CD14-positive monocyte (primary cell): ENCODE measurements around the gene TSEN54. TPM values are rescaled to one million over a fixed set of nuclear protein-coding genes. Genes with fewer than 3 reads are reported as not detected.

Experiments
- DNase-seq, 3 donors: peaks; one replicate each; pipeline ENCODE4 v3.0.0-alpha.2; 2011 to 2022
- H2AFZ ChIP-seq: 2 replicates; pipeline ENCODE4 v1.6.0; 2012; ENCODE audit warnings: mild to moderate bottlenecking, low read depth, low read length, inconsistent platforms; ENCODE audit not compliant: insufficient read depth, poor library complexity, severe bottlenecking
- H3K27ac ChIP-seq, 2 donors: 1 replicate in 1 of 2; 2 replicates in 1 of 2; pipeline ENCODE4 v1.5.1; 2012 to 2013; ENCODE audit warnings: low read length in 2 of 2, control low read depth in 1 of 2, inconsistent platforms in 1 of 2, low read depth in 1 of 2, mild to moderate bottlenecking in 1 of 2
- H3K27me3 ChIP-seq, 2 donors: one replicate each; pipeline versions ENCODE4 v1.6.0 to v1.6.1; 2011 to 2013; ENCODE audit warnings: low read length in 2 of 2; ENCODE audit not compliant: control insufficient read depth in 2 of 2, insufficient read depth in 2 of 2
- H3K36me3 ChIP-seq, 2 donors: replicated peaks in 1 of 2; 1 replicate in 1 of 2; 2 replicates in 1 of 2; pipeline versions ENCODE4 v1.5.1 to v1.6.1; 2012 to 2013; ENCODE audit warnings: low read length in 2 of 2, control low read depth in 1 of 2, inconsistent platforms in 1 of 2, mild to moderate bottlenecking in 1 of 2; ENCODE audit not compliant: insufficient read depth in 2 of 2, control insufficient read depth in 1 of 2
- H3K4me1 ChIP-seq, 2 donors: 1 replicate in 1 of 2; 2 replicates in 1 of 2; pipeline versions ENCODE4 v1.5.1 to v1.6.1; 2012 to 2013; ENCODE audit warnings: low read length in 2 of 2, control low read depth in 1 of 2, inconsistent platforms in 1 of 2, mild to moderate bottlenecking in 1 of 2, moderate library complexity in 1 of 2; ENCODE audit not compliant: insufficient read depth in 2 of 2, control insufficient read depth in 1 of 2
- H3K4me2 ChIP-seq: replicated peaks from 2 replicates; pipeline ENCODE3; 2012; ENCODE audit warnings: low read length, moderate library complexity, mild to moderate bottlenecking; ENCODE audit not compliant: poor library complexity, severe bottlenecking; ENCODE audit errors: extremely low read depth
- H3K4me3 ChIP-seq, 3 experiments: fragments of 200-600 bp in 1 of 3; sonication (generic) in 1 of 3; replicated peaks in 1 of 3; 1 replicate in 2 of 3; 2 replicates in 1 of 3; pipeline ENCODE4 v1.5.1; 2011 to 2013; ENCODE audit warnings: low read length in 3 of 3, mild to moderate bottlenecking in 3 of 3, control low read depth in 2 of 3, low read depth in 2 of 3, inconsistent platforms in 1 of 3, moderate library complexity in 1 of 3
- H3K79me2 ChIP-seq: 2 replicates; pipeline ENCODE4 v1.6.0; 2012; ENCODE audit warnings: mild to moderate bottlenecking, control low read depth, inconsistent platforms, low read length, moderate library complexity; ENCODE audit not compliant: insufficient read depth
- H3K9ac ChIP-seq: 2 replicates; pipeline ENCODE4 v1.6.0; 2017; ENCODE audit warnings: low read length, mild to moderate bottlenecking; ENCODE audit not compliant: insufficient read depth, poor library complexity, severe bottlenecking
- H3K9me3 ChIP-seq, 2 donors: replicated peaks in 1 of 2; 1 replicate in 1 of 2; 2 replicates in 1 of 2; pipeline versions ENCODE4 v1.5.1 to v1.6.1; 2012 to 2013; ENCODE audit warnings: low read length in 2 of 2, control low read depth in 1 of 2; ENCODE audit not compliant: control insufficient read depth in 1 of 2, insufficient read depth in 1 of 2
- H4K20me1 ChIP-seq: 2 replicates; pipeline ENCODE4 v1.6.0; 2012; ENCODE audit warnings: mild to moderate bottlenecking, low read length, control low read depth, moderate library complexity; ENCODE audit not compliant: insufficient read depth
- H3K27ac Mint-ChIP-seq, 7 donors: one replicate each; pipeline ENCODE4 v1.8.0; 2020; ENCODE audit warnings: mild to moderate bottlenecking in 7 of 7, mixed read lengths in 7 of 7, moderate library complexity in 6 of 7, inconsistent platforms in 2 of 7
- H3K27me3 Mint-ChIP-seq, 3 donors: one replicate each; pipeline ENCODE4 v1.8.0; 2021 to 2022; ENCODE audit warnings: low read depth in 3 of 3, mild to moderate bottlenecking in 3 of 3, mixed read lengths in 3 of 3, moderate library complexity in 3 of 3, inconsistent platforms in 1 of 3
- H3K36me3 Mint-ChIP-seq, 2 donors: one replicate each; pipeline ENCODE4 v1.8.0; 2020; ENCODE audit warnings: mixed read lengths in 2 of 2, inconsistent platforms in 1 of 2, mild to moderate bottlenecking in 1 of 2
- H3K4me1 Mint-ChIP-seq: one replicate; pipeline ENCODE4 v1.8.0; 2020; ENCODE audit warnings: mild to moderate bottlenecking, mixed read lengths
- H3K4me3 Mint-ChIP-seq, 2 donors: one replicate each; pipeline ENCODE4 v1.8.0; 2020; ENCODE audit warnings: mild to moderate bottlenecking in 2 of 2, mixed read lengths in 2 of 2, moderate library complexity in 1 of 2
- H3K9me3 Mint-ChIP-seq, 7 donors: one replicate each; pipeline ENCODE4 v1.8.0; 2020 to 2022; ENCODE audit warnings: mixed read lengths in 7 of 7, mild to moderate bottlenecking in 6 of 7, moderate library complexity in 6 of 7, inconsistent platforms in 2 of 7
- WGBS: methylation state at CpG from one replicate; pipeline ENCODE4 v1.1.5; 2013; ENCODE audit warnings: missing lambda C conversion rate; ENCODE audit not compliant: insufficient coverage; 5-methylcytosine and 5-hydroxymethylcytosine counted together
- intact Hi-C, 2 donors: fragments of 100-400 bp; cut with micrococcal nuclease; formaldehyde crosslinking; loops; one replicate each; pipeline versions ENCODE4 v1.15.0 to v1.15.1; 2023
- polyA plus RNA-seq, 3 donors: library from polyadenylated mRNA; depleted of rRNA in 1 of 3; unstranded in 2 of 3; stranded (reverse) in 1 of 3; fragments of 300-500 nt in 2 of 3; fragments of >200 nt in 1 of 3; fragmentation: Illumina TruSeq in 2 of 3; gene quantifications; 1 replicate in 2 of 3; 2 replicates in 1 of 3; pipeline ENCODE4 v1.2.3, GENCODE V29; 2012 to 2021
- TF ChIP-seq, protein P1 (sequence below): fragments of 200-600 bp; IDR thresholded peaks from one replicate; pipeline ENCODE4 v1.8.0; 2022; ENCODE audit warnings: antibody characterized with exemption, mild to moderate bottlenecking

The TSEN54 gene
- polyA plus RNA-seq, 3 donors, result 10.3 to 13.6 (median 11.8) TPM

DNA sequence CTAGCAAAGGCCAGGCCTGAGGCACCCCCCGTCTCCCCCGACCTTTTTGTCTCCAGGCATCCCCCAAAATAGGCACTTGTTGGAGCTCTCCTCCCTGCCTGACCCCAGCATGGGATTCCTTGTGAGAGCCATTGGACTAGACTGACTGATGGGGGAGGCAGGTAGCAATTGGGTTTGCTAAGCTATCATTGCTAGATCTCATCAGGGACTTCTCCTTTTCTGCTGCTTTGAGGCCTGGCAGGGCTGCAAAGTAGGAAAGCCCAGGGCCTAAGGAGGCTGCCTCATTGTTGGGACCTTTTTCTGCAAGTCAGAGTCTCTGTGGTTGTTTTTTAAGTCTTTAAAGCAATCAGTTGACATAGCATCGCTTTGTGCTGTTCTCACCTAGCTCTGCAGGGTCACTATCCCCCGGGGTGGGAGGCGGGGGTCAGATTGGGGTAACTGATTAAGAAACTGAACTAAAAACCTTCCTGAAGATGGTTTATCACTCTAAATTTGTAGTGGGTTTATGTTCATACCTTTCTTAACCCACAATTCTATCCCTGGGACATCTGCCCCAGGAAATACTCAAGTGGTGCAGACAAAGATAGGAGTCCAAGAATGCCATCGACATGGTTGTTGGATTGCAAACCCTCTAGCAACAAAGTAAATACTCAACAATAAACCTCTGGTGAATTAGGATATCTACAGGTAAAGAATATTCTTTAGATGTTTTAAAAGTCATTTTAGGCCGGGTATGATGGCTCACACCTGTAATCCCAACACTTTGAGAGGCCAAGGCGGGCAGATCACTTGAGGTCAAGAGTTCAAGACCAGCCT, 37.2 kb downstream of the TSEN54 start:
- intact Hi-C loops, result no loop called here
- Histone ChIP-seq H4K20me1 (no peaks in the 10 kb centered on the region), H3K36me3 (no peaks in the 10 kb centered on the region), H3K27me3 (no peaks in the 10 kb centered on the region), H3K4me1 (no peaks in the 10 kb centered on the region), H3K9ac (no peak overlapping the region), H3K4me2 (no peak overlapping the region), H3K27ac (no peak overlapping the region), H2AFZ (no peak overlapping the region), H3K79me2 (no peaks in the 10 kb centered on the region), H3K4me3 (no peak overlapping the region), H3K9me3 (no peaks in the 10 kb centered on the region)
- Mint-ChIP-seq H3K27ac (peak overlapping the region in 2 of 7 donors; percentile 9 to 60), H3K4me1 (no peaks in the 10 kb centered on the region), H3K36me3 (no peaks in the 10 kb centered on the region), H3K27me3 (peaks cover 0 to 2% (median 0%) of the 10 kb centered on the region in 3 donors), H3K4me3 (no peak overlapping the region), H3K9me3 (peaks cover 0 to 4% (median 0%) of the 10 kb centered on the region in 7 donors)
- DNase-seq, result no peak
- TF ChIP-seq, protein P1, sequence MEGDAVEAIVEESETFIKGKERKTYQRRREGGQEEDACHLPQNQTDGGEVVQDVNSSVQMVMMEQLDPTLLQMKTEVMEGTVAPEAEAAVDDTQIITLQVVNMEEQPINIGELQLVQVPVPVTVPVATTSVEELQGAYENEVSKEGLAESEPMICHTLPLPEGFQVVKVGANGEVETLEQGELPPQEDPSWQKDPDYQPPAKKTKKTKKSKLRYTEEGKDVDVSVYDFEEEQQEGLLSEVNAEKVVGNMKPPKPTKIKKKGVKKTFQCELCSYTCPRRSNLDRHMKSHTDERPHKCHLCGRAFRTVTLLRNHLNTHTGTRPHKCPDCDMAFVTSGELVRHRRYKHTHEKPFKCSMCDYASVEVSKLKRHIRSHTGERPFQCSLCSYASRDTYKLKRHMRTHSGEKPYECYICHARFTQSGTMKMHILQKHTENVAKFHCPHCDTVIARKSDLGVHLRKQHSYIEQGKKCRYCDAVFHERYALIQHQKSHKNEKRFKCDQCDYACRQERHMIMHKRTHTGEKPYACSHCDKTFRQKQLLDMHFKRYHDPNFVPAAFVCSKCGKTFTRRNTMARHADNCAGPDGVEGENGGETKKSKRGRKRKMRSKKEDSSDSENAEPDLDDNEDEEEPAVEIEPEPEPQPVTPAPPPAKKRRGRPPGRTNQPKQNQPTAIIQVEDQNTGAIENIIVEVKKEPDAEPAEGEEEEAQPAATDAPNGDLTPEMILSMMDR, result no peak
- no CpG with 5 or more reads among the region's 8 CpGs for WGBS

DNA sequence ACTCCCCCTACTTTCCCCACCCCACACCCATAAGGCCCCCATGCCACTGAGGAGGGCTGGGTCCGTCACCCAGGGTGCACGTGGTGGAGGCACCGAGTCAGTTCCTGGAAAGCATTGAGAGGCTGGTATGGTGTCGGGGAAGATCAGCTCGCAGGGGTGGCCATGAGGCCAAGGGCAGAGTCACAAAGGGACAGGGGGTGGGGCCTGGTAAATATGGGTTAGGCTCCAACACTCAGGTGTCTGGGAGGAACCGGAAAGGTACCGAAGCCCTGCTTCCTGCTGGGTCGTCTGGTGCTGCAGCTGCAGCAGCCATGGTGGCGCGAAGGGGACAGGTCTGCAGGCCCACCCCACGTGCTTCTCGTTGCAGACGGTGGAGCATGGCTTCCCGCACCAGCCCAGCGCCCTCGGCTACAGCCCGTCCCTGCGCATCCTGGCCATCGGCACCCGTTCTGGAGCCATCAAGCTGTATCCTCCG, 39.4 kb downstream of the TSEN54 start:
- peaks cover 0 to 6% (median 0%) of the 10 kb centered on the region in 7 donors for H3K9me3 Mint-ChIP-seq
- no peak overlapping the region for H3K4me3 ChIP-seq
- H3K79me2 ChIP-seq, result no peaks in the 10 kb centered on the region
- H3K27me3 ChIP-seq, result no peaks in the 10 kb centered on the region
- H3K36me3 ChIP-seq, result no peaks in the 10 kb centered on the region
- no peak overlapping the region for H2AFZ ChIP-seq
- H3K4me1 Mint-ChIP-seq, result no peaks in the 10 kb centered on the region
- TF ChIP-seq, protein P1, result no peak
- no peaks in the 10 kb centered on the region for H4K20me1 ChIP-seq
- H3K9ac ChIP-seq, result no peak overlapping the region
- intact Hi-C loops, result no loop called here
- H3K27ac Mint-ChIP-seq, result no peak overlapping the region
- no peak overlapping the region for H3K4me3 Mint-ChIP-seq
- H3K36me3 Mint-ChIP-seq, result no peaks in the 10 kb centered on the region
- DNase-seq, result no peak
- no peak overlapping the region for H3K27ac ChIP-seq
- WGBS, result 98% methylated on average over 12 of the region's 21 CpGs
- peaks cover 0 to 2% (median 0%) of the 10 kb centered on the region in 3 donors for H3K27me3 Mint-ChIP-seq
- no peaks in the 10 kb centered on the region for H3K9me3 ChIP-seq
- H3K4me2 ChIP-seq, result no peak overlapping the region
- H3K4me1 ChIP-seq, result no peaks in the 10 kb centered on the region
